Lower leg skin (tissue), 4 donors: ENCODE measurements around the gene HS6ST2. TPM values are rescaled to one million over a fixed set of nuclear protein-coding genes. Genes with fewer than 3 reads are reported as not detected.
"Not testable (repeated sequence)": the region's sequence is repeated elsewhere in the genome, so short reads cannot be mapped to it uniquely, and the experiment has no call there.

Experiments used
- DNase-seq, 2 donors: peaks; one replicate each; pipeline ENCODE4 v3.0.0-alpha.2; 2019; ENCODE audit warnings: low spot score in 2 of 2
- H3K4me3 ChIP-seq: fragments of 200-600 bp; sonication (generic); 2 replicates; pipeline ENCODE4 v1.5.1; 2017; ENCODE audit warnings: mild to moderate bottlenecking, low read depth; ENCODE audit not compliant: poor library complexity, severe bottlenecking
- CTCF ChIP-seq, 3 donors: fragments of 450-650 bp; IDR thresholded peaks; one replicate each; pipeline ENCODE4 v1.5.1; 2016; ENCODE audit warnings: antibody characterized with exemption in 3 of 3, mild to moderate bottlenecking in 3 of 3, moderate library complexity in 2 of 3
- POLR2A ChIP-seq, 2 donors: fragments of 450-650 bp; IDR thresholded peaks; one replicate each; pipeline ENCODE4 v1.6.1; 2016 to 2017; ENCODE audit warnings: antibody characterized with exemption in 2 of 2, mild to moderate bottlenecking in 1 of 2, moderate library complexity in 1 of 2
- WGBS, 2 donors: methylation state at CpG; one replicate each; pipeline ENCODE4 v1.1.5; 2018; 5-methylcytosine and 5-hydroxymethylcytosine counted together
- intact Hi-C: fragments of 100-400 bp; cut with DNase I; formaldehyde crosslinking; loops from one replicate; pipeline ENCODE4 v1.15.0; 2023; ENCODE audit warnings: low total_unique reads
- total RNA-seq, 4 donors: library from RNA; depleted of rRNA; stranded (reverse); fragments of >200 nt; gene quantifications; one replicate each; pipeline ENCODE4 v1.1.0, GENCODE V29; 2016

HS6ST2 gene
- total RNA-seq, 4 donors from 2014 or later, result 0.17 to 0.29 TPM; not detected in 2

GRCh38 chrX:132955690-132956089 lies 2.7 kb downstream of the HS6ST2 start:
- no peak for DNase-seq
- H3K4me3 ChIP-seq, result no peak overlapping the region
- intact Hi-C loops, result no loop called here
- 37 to 53% methylated on average over 9 to 11 of the region's 11 CpGs for WGBS, 2 donors
- TF ChIP-seq CTCF (IDR thresholded peaks at IDR 0.05), result no peak
- no peak for TF ChIP-seq POLR2A (IDR thresholded peaks at IDR 0.05)

- WGBS, 2 donors, result 64 to 79% methylated on average over 3 of the region's 3 CpGs
Measured at GRCh38 chrX:132954323-132954722, 4.1 kb downstream of the HS6ST2 start.

GRCh38 chrX:132953354-132953753 lies 5.1 kb downstream of the HS6ST2 start:
- H3K4me3 ChIP-seq, result no peak overlapping the region
- no peak for TF ChIP-seq CTCF (IDR thresholded peaks at IDR 0.05)
- intact Hi-C loops, result no loop called here
- WGBS, 2 donors, result 60 to 88% methylated on average over 7 of the region's 7 CpGs
- DNase-seq, result no peak

More at GRCh38 chrX:132954323-132954722, 4.1 kb downstream of the HS6ST2 start:
- DNase-seq, result no peak
- TF ChIP-seq CTCF (IDR thresholded peaks at IDR 0.05) (no peak), POLR2A (IDR thresholded peaks at IDR 0.05) (no peak)
- H3K4me3 ChIP-seq, result no peak overlapping the region
- intact Hi-C loops, result no loop called here

- intact Hi-C loops, result no loop called here
- no peak for DNase-seq
- no peak overlapping the region for H3K4me3 ChIP-seq
- TF ChIP-seq CTCF (IDR thresholded peaks at IDR 0.05), result no peak
- TF ChIP-seq POLR2A (IDR thresholded peaks at IDR 0.05), result no peak
- 40 to 69% methylated on average over 4 of the region's 4 CpGs for WGBS, 2 donors
Measured at GRCh38 chrX:132948648-132949260, 9.7 kb downstream of the HS6ST2 start.

- 90 to 100% methylated on average over 4 of the region's 4 CpGs for WGBS, 2 donors
- DNase-seq, H3K4me3 ChIP-seq, intact Hi-C loops: not testable (repeated sequence)
Measured at GRCh38 chrX:132945055-132945599, 13.3 kb downstream of the HS6ST2 start.

DNA sequence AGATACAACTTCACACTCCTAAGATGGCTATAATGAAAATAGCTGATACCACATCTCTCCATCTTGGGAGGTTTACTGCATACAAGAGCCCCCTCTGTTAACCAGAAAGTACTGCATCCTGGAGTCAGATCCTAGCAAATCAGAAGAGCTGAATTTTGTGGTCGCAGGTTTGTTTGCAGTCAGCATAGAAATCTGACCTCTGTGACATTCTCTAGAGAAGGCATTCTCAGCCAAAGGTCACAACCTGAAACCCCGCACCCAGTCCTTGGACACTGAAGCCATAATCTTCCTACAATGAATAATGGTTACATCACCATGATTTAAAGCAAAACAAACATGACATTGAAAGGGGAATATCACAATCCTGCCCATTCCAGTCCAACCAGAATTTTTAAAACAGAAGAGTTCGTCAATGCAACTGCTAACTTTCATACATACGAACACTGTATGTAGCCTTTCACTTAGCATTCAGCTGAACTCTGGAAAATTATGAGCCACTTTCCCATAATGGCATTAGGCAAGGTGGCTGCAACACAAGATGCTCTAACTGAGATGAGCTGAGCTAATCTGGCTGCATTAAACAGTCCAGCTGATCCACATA lies 17.6 kb downstream of the HS6ST2 start:
- DNase-seq, result no peak
- WGBS, 2 donors, result 36 to 50% methylated on average over 4 of the region's 4 CpGs
- intact Hi-C loops, result no loop called here
- no peak overlapping the region for H3K4me3 ChIP-seq
- TF ChIP-seq CTCF (IDR thresholded peaks at IDR 0.05) (no peak), POLR2A (IDR thresholded peaks at IDR 0.05) (no peak)
